ENCODE measurements around the gene TACC2. TPM values are rescaled to one million over a fixed set of nuclear protein-coding genes. Genes with fewer than 3 reads are reported as not detected.

TACC2 gene
- total and polyA plus RNA-seq, 2 donors (not counting 1 experiment from before 2014, with no cell fraction given): not detected

DNA sequence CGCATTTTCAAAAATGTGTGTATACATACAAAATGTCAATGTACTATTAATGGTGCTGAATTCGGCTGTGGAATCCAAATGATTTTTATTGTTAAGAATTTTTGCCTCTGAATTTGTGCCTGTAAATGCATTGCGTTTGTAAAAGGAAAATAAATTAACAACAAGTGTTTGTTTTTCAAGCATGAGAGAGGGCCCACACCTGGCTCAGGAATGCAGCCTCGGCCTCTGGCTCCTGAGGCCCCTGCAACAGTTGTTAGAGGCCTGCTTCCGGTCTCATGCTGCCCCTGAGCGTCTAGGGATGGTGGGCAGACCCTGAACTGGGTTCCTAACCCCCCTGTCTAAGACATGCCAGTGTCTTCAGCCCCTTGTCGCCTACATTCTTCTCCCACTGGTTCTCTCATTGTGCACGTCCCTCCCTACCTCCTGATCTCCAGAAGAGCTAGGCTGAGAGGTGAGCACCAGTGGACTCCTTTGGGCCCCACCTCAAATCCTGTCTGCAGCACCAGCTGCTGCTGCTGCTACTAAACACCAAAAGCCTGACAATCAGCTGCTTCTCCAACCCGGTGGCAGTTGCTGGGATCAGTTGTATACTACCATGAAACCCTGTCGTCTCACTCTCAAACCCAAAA is 280.2 kb downstream of the TACC2 start:
- Mint-ChIP-seq H3K4me3 (no peak overlapping the region), H3K4me1 (no peaks in the 10 kb centered on the region)

DNA sequence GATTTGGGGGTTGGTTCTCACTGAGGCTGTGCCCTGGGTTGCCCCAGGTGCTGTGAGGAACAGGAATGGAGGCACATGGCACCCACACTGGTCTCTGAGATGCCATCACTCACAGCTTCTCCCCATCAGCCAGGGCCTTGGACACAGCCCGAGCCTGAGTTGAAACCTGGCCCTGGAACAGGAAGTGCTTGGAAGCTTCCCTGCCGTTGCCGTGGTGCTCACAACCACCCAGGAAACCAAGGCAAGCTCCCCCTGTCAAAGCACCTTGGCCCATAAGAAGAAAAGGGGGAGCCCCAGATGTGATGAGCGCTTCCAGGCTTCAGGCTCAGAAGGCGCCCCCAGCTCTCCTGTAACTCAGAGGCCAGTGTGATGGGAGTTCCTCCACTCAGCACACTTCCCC is 282.1 kb downstream of the TACC2 start, which contains the start of gene BTBD16:
Gene BTBD16 (plus strand): TSS at position 221 of the 400 bp plus-strand sequence. CDS start 3,786 bp downstream, outside the sequence.
- no peaks in the 10 kb centered on the region for H3K9me3 Mint-ChIP-seq (ENCODE audit: insufficient read depth)
- H3K27ac ChIP-seq (ENCODE audit: low read length in 2 of 2): no peak within 1 kb of the TSS
- H3K36me3 ChIP-seq (replicated peaks in 1 of 2; ENCODE audit: control extremely low read depth in 1 of 2, control insufficient read depth in 1 of 2, extremely low read depth in 1 of 2, insufficient read depth in 2 of 2, low read length in 1 of 2): no peaks in the 10 kb centered on the region
- no peak within 1 kb of the TSS for H3K27ac Mint-ChIP-seq
- no peak within 1 kb of the TSS for H3K4me3 ChIP-seq (ENCODE audit: control extremely low read depth in 1 of 5, extremely low read depth in 1 of 5, insufficient read depth in 1 of 5, low read depth in 2 of 5, low read length in 4 of 5)
- 16% methylated on average over 3 of the region's 5 CpGs for WGBS (ENCODE audit: insufficient coverage)
- H3K4me2 ChIP-seq (replicated peaks; ENCODE audit: low read depth, low read length, poor library complexity, severe bottlenecking): no peak within 1 kb of the TSS
- H3K79me2 ChIP-seq (ENCODE audit: control insufficient read depth, insufficient read depth, low read length): no peaks in the 10 kb centered on the region
- TF ChIP-seq EZH2 (IDR thresholded peaks at IDR 0.05; ENCODE audit: borderline replicate concordance, insufficient read depth, low read depth, low read length, poor library complexity, severe bottlenecking): no peak
- TF ChIP-seq, protein P1, sequence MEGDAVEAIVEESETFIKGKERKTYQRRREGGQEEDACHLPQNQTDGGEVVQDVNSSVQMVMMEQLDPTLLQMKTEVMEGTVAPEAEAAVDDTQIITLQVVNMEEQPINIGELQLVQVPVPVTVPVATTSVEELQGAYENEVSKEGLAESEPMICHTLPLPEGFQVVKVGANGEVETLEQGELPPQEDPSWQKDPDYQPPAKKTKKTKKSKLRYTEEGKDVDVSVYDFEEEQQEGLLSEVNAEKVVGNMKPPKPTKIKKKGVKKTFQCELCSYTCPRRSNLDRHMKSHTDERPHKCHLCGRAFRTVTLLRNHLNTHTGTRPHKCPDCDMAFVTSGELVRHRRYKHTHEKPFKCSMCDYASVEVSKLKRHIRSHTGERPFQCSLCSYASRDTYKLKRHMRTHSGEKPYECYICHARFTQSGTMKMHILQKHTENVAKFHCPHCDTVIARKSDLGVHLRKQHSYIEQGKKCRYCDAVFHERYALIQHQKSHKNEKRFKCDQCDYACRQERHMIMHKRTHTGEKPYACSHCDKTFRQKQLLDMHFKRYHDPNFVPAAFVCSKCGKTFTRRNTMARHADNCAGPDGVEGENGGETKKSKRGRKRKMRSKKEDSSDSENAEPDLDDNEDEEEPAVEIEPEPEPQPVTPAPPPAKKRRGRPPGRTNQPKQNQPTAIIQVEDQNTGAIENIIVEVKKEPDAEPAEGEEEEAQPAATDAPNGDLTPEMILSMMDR (IDR thresholded peaks at IDR 0.05): no peak
- H2AFZ ChIP-seq (ENCODE audit: insufficient read depth, low read depth, low read length, poor library complexity, severe bottlenecking): no peak within 1 kb of the TSS
- no peak for ATAC-seq (ENCODE audit: low read depth)
- peaks cover 15% of the 10 kb centered on the region for H3K27me3 Mint-ChIP-seq
- no peaks in the 10 kb centered on the region for H3K4me1 ChIP-seq (ENCODE audit: control insufficient read depth in 2 of 2, insufficient read depth in 2 of 2, low read length in 2 of 2)
- peaks cover 0 to 6% (median 0%) of the 10 kb centered on the region in 4 experiments for H3K27me3 ChIP-seq (replicated peaks in 1 of 4; ENCODE audit: control extremely low read depth in 1 of 4, control insufficient read depth in 3 of 4, insufficient read depth in 4 of 4, low read length in 3 of 4)
- CTCF ChIA-PET: interaction anchor here (0.6 to 1.9 kb wide), 7 partner anchors 9 to 187 kb away, joined by 3 to 7 read pairs (median 3); no protein-coding TSS in a partner anchor
- no peaks in the 10 kb centered on the region for H3K4me1 Mint-ChIP-seq
- H3K9ac ChIP-seq (ENCODE audit: low read length): no peak within 1 kb of the TSS
- intact Hi-C loops (cut with micrococcal nuclease): no loop called here
- DNase-seq: no peak
- H3K9me3 ChIP-seq (ENCODE audit: control extremely low read depth in 1 of 3, control insufficient read depth in 2 of 3, insufficient read depth in 1 of 3, low read length in 2 of 3): no peaks in the 10 kb centered on the region
- POLR2A ChIA-PET: no interaction called here
- no peak within 1 kb of the TSS for H3K4me3 Mint-ChIP-seq
- H4K20me1 ChIP-seq (ENCODE audit: control insufficient read depth, insufficient read depth, low read length, poor library complexity, severe bottlenecking): no peaks in the 10 kb centered on the region

More for the DNA sequence above, 280.2 kb downstream of the TACC2 start:
- Histone ChIP-seq H3K79me2 (ENCODE audit: control insufficient read depth, insufficient read depth, low read length) (no peaks in the 10 kb centered on the region), H3K27ac (ENCODE audit: low read length in 2 of 2) (no peak overlapping the region), H3K4me2 (replicated peaks; ENCODE audit: low read depth, low read length, poor library complexity, severe bottlenecking) (no peak overlapping the region), H3K4me3 (ENCODE audit: control extremely low read depth in 1 of 5, extremely low read depth in 1 of 5, insufficient read depth in 1 of 5, low read depth in 2 of 5, low read length in 4 of 5) (no peak overlapping the region), H3K4me1 (ENCODE audit: control insufficient read depth in 2 of 2, insufficient read depth in 2 of 2, low read length in 2 of 2) (no peaks in the 10 kb centered on the region), H4K20me1 (ENCODE audit: control insufficient read depth, insufficient read depth, low read length, poor library complexity, severe bottlenecking) (no peaks in the 10 kb centered on the region), H3K36me3 (replicated peaks in 1 of 2; ENCODE audit: control extremely low read depth in 1 of 2, control insufficient read depth in 1 of 2, extremely low read depth in 1 of 2, insufficient read depth in 2 of 2, low read length in 1 of 2) (no peaks in the 10 kb centered on the region), H3K9me3 (ENCODE audit: control extremely low read depth in 1 of 3, control insufficient read depth in 2 of 3, insufficient read depth in 1 of 3, low read length in 2 of 3) (no peaks in the 10 kb centered on the region), H3K27me3 (replicated peaks in 1 of 4; ENCODE audit: control extremely low read depth in 1 of 4, control insufficient read depth in 3 of 4, insufficient read depth in 4 of 4, low read length in 3 of 4) (peaks cover 0 to 9% (median 0%) of the 10 kb centered on the region in 4 experiments), H2AFZ (ENCODE audit: insufficient read depth, low read depth, low read length, poor library complexity, severe bottlenecking) (no peak overlapping the region), H3K9ac (ENCODE audit: low read length) (no peak overlapping the region)
- DNase-seq (no peak), ATAC-seq (ENCODE audit: low read depth) (no peak)
- POLR2A ChIA-PET: no interaction called here
- no peak overlapping the region for H3K27ac Mint-ChIP-seq
- CTCF ChIA-PET: interaction anchor here (1.3 to 2.5 kb wide), 7 partner anchors 10 to 296 kb away, joined by 3 to 19 read pairs (median 7); no protein-coding TSS in a partner anchor
- no peaks in the 10 kb centered on the region for H3K9me3 Mint-ChIP-seq (ENCODE audit: insufficient read depth)
- H3K27me3 Mint-ChIP-seq: peaks cover 19% of the 10 kb centered on the region
- TF ChIP-seq EZH2 (IDR thresholded peaks at IDR 0.05; ENCODE audit: borderline replicate concordance, insufficient read depth, low read depth, low read length, poor library complexity, severe bottlenecking): no peak
- TF ChIP-seq, protein P1 (IDR thresholded peaks at IDR 0.05): no peak
- intact Hi-C loops (cut with micrococcal nuclease): no loop called here
- 77% methylated on average over 8 of the region's 10 CpGs for WGBS (ENCODE audit: insufficient coverage)

Measured in B cell (primary cell).